Measurements from ENCODE around the gene XAGE3. TPM values are rescaled to one million over a fixed set of nuclear protein-coding genes. Genes with fewer than 3 reads are reported as not detected.
"Not testable (repeated sequence)": the region's sequence is repeated elsewhere in the genome, so short reads cannot be mapped to it uniquely, and the experiment has no call there.

XAGE3 gene
- total and polyA plus RNA-seq, 3 donors from 2014 or later: 0.99 to 2.3 TPM; not detected in 1

- H3K4me3 ChIP-seq; intact Hi-C loops (cut with DNase I; ENCODE audit: low total_unique reads): not testable (repeated sequence)
- no CpG with 5 or more reads among the region's 9 CpGs for WGBS, 2 donors
These were observed 20.2 kb upstream of the XAGE3 start for GRCh38 chrX:52888090-52888489.

DNA sequence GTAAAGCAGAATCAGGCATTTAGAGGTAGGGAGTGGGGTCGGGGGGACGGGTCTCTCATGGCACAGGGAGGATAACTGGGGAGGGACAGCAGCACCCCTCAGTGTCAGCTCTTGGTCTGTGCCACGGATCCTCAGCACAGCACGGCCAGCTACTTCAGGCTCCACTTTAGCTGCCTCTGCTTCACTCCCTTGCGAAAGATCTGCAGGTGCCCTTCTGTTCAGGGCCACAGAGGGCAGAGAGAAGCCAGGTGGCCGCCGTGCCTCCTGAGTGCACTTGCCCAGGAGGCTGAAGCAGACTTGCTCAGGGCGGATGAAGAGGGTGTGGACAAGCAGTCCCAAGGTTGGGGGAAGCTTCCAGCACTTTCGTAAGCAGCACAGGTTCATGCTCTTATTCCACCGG lies 19.6 kb upstream of the XAGE3 start:
- DNase-seq; H3K27me3 ChIP-seq; H3K27ac ChIP-seq; intact Hi-C loops (cut with DNase I; ENCODE audit: low total_unique reads); H3K4me3 ChIP-seq; H3K4me1 ChIP-seq; H3K9me3 ChIP-seq; H3K36me3 ChIP-seq (ENCODE audit: low read depth, missing control alignments): not testable (repeated sequence)
- whole genome bisulfite sequencing, 2 donors: no CpG with 5 or more reads among the region's 10 CpGs

More at GRCh38 chrX:52888090-52888489, 20.2 kb upstream of the XAGE3 start:
- H3K4me1 ChIP-seq; H3K36me3 ChIP-seq (ENCODE audit: low read depth, missing control alignments); DNase-seq; H3K27me3 ChIP-seq; H3K9me3 ChIP-seq; H3K27ac ChIP-seq: not testable (repeated sequence)

GRCh38 chrX:52876386-52876785 lies 8.5 kb upstream of the XAGE3 start:
- DNase-seq; H3K27me3 ChIP-seq; H3K4me1 ChIP-seq; H3K27ac ChIP-seq; H3K36me3 ChIP-seq (ENCODE audit: low read depth, missing control alignments); intact Hi-C loops (cut with DNase I; ENCODE audit: low total_unique reads); H3K4me3 ChIP-seq; H3K9me3 ChIP-seq: not testable (repeated sequence)
- WGBS, 2 donors: 55 to 60% methylated on average over 1 to 5 of the region's 6 CpGs

DNA sequence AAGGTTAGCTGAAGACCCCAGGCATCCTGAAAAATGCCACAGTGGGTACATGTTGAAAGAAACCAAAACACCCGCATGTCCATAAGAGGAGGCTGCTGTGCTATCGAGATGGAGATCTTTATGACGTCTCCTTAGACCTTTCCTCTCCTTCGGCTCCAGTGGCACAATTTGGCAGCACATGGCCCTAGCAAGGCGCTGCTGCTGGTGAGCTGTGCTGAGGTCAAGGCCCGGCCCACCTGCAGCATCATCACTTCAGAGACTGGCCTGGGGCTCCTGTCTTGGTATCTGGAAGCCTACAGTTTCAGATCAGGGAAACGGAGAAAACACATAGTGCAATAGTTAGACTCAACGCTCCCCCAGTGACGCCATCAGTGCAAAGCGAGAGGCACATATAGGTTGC lies 7.6 kb upstream of the XAGE3 start:
- H3K9me3 ChIP-seq; H3K27me3 ChIP-seq; H3K4me3 ChIP-seq; H3K36me3 ChIP-seq (ENCODE audit: low read depth, missing control alignments); H3K4me1 ChIP-seq; intact Hi-C loops (cut with DNase I; ENCODE audit: low total_unique reads); DNase-seq; H3K27ac ChIP-seq: not testable (repeated sequence)
- 64 to 75% methylated on average over 6 to 9 of the region's 10 CpGs for WGBS, 2 donors

DNA sequence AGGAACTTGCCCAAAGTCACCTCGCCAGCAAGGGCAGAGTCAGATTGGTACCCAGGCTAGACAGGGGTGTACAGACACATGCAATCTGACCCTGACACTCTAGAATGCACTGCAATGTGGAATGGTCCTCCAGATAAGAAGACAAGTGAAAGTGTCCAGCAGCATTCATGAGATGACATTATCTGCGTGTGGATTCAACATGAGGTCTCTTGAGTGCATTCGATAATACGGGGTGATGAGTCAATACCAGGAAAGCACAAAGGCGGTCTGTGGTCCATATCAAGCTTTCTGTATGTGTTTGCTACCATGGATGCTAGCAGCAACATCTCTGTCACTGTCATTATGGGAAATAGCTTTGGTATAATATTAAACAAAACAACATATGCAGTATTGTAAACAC lies 6.8 kb upstream of the XAGE3 start:
- intact Hi-C loops (cut with DNase I; ENCODE audit: low total_unique reads): no loop called here
- no peaks in the 10 kb centered on the region for H3K27me3 ChIP-seq
- H3K4me3 ChIP-seq: no peak overlapping the region
- DNase-seq: no peak
- no peak for TF ChIP-seq POLR2A (IDR thresholded peaks at IDR 0.05)
- no peak for TF ChIP-seq CTCF (IDR thresholded peaks at IDR 0.05)
- 75 to 83% methylated on average over 5 of the region's 5 CpGs for WGBS, 2 donors
- no peaks in the 10 kb centered on the region for H3K4me1 ChIP-seq
- H3K9me3 ChIP-seq: no peaks in the 10 kb centered on the region
- no peaks in the 10 kb centered on the region for H3K36me3 ChIP-seq (ENCODE audit: low read depth, missing control alignments)
- H3K27ac ChIP-seq: no peak overlapping the region

DNA sequence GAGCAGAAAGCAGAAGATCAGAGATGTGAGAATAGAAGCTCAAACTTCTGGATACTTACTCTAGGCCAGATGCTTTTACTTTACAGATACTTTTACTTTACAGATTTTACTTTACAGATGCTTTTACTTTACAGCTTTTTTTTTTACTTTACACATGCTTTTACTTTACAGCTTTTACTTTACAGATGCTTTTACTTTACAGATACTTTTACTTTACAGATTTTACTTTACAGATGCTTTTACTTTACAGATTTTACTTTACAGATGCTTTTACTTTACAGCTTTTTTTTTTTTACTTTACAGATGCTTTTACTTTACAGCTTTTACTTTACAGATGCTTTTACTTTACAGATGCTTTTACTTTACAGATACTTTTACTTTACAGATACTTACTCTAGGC lies 5.9 kb upstream of the XAGE3 start:
- intact Hi-C loops (cut with DNase I; ENCODE audit: low total_unique reads); H3K36me3 ChIP-seq (ENCODE audit: low read depth, missing control alignments); H3K27ac ChIP-seq; H3K4me1 ChIP-seq; H3K9me3 ChIP-seq; H3K27me3 ChIP-seq; H3K4me3 ChIP-seq; DNase-seq: not testable (repeated sequence)

- no peak overlapping the region for H3K4me3 ChIP-seq
- WGBS, 2 donors: 87 to 100% methylated on average over 1 of the region's 1 CpG
- intact Hi-C loops (cut with DNase I; ENCODE audit: low total_unique reads): no loop called here
- no peaks in the 10 kb centered on the region for H3K36me3 ChIP-seq (ENCODE audit: low read depth, missing control alignments)
- H3K4me1 ChIP-seq: no peaks in the 10 kb centered on the region
- DNase-seq: no peak
- TF ChIP-seq POLR2A (IDR thresholded peaks at IDR 0.05) (no peak), CTCF (IDR thresholded peaks at IDR 0.05) (no peak)
- no peak overlapping the region for H3K27ac ChIP-seq
- H3K9me3 ChIP-seq: no peaks in the 10 kb centered on the region
- no peaks in the 10 kb centered on the region for H3K27me3 ChIP-seq
These were observed 2.2 kb upstream of the XAGE3 start for GRCh38 chrX:52870046-52870445.
